Lung (tissue), 12 donors: Measurements from ENCODE around the gene TMC1. TPM values are rescaled to one million over a fixed set of nuclear protein-coding genes. Genes with fewer than 3 reads are reported as not detected.

ENCODE experiments used
- ATAC-seq: fragments of 200-7000 bp; cut with Tn5 transposase; one replicate; pipeline ENCODE4 v1.9.1; 2020; ENCODE audit warnings: moderate number of reproducible peaks; ENCODE audit not compliant: insufficient read depth, low FRiP score
- DNase-seq, 3 donors: peaks; one replicate each; pipeline ENCODE4 v3.0.0-alpha.2; 2013 to 2017
- H3K27ac ChIP-seq, 2 donors: one replicate each; pipeline ENCODE4 v1.5.1; 2013; ENCODE audit warnings: mild to moderate bottlenecking in 2 of 2, moderate library complexity in 2 of 2, control low read depth in 1 of 2, inconsistent platforms in 1 of 2, low read depth in 1 of 2, low read length in 1 of 2
- H3K27me3 ChIP-seq, 3 donors: one replicate each; pipeline ENCODE4 v1.5.1; 2013; ENCODE audit warnings: low read length in 2 of 3; ENCODE audit not compliant: control insufficient read depth in 3 of 3, insufficient read depth in 3 of 3
- H3K36me3 ChIP-seq, 4 donors: one replicate each; pipeline ENCODE4 v1.5.1; 2013; ENCODE audit warnings: low read length in 4 of 4, mild to moderate bottlenecking in 1 of 4, moderate library complexity in 1 of 4; ENCODE audit not compliant: control insufficient read depth in 4 of 4, insufficient read depth in 4 of 4
- H3K4me1 ChIP-seq, 5 donors: one replicate each; pipeline ENCODE4 v1.5.1; 2013; ENCODE audit warnings: low read length in 5 of 5, mild to moderate bottlenecking in 2 of 5, moderate library complexity in 1 of 5; ENCODE audit not compliant: control insufficient read depth in 5 of 5, insufficient read depth in 5 of 5
- H3K4me3 ChIP-seq: one replicate; pipeline ENCODE4 v1.5.1; 2013; ENCODE audit warnings: mild to moderate bottlenecking, control low read depth, moderate library complexity
- H3K9ac ChIP-seq, 2 donors: one replicate each; pipeline ENCODE4 v1.5.1; 2013; ENCODE audit warnings: low read length in 2 of 2, control low read depth in 1 of 2; ENCODE audit not compliant: insufficient read depth in 1 of 2
- H3K9me3 ChIP-seq, 4 donors: one replicate each; pipeline ENCODE4 v1.5.1; 2013; ENCODE audit warnings: low read length in 3 of 4, mild to moderate bottlenecking in 1 of 4, moderate library complexity in 1 of 4; ENCODE audit not compliant: control insufficient read depth in 4 of 4, insufficient read depth in 3 of 4
- WGBS, 2 donors: extraction: QIAGEN DNeasy Blood & Tissue Kit; methylation state at CpG; one replicate each; pipeline ENCODE4 v1.1.7; 2013; 5-methylcytosine and 5-hydroxymethylcytosine counted together
- polyA plus RNA-seq, 2 donors: library from polyadenylated mRNA; stranded (reverse); fragments of 200-250 nt; gene quantifications; one replicate each; pipeline ENCODE4 v1.2.1, GENCODE V29; 2013
- total RNA-seq, 2 donors: library from RNA; depleted of rRNA in 1 of 2; stranded (reverse); fragments of >200 nt in 1 of 2; gene quantifications; one replicate each; pipeline ENCODE4 v1.2.1, GENCODE V29; 2014 to 2021
- TF ChIP-seq, protein P1 (sequence below): IDR thresholded peaks from 2 replicates; pipeline ENCODE4 v1.5.1; 2012; ENCODE audit warnings: mild to moderate bottlenecking; ENCODE audit errors: control extremely low read depth, extremely low read depth
- donor health status: control.
- donor health status: control.
- donor health status: Bipolar disorder and iron deficiency.
- donor health status: healthy.
- donor health status: DM: yes; HTN: yes; CAD: no.

Gene TMC1
- total and polyA plus RNA-seq, 4 donors = 0.10 to 0.82 (median 0.21) TPM; not detected in 1

- 54 to 65% methylated on average over 5 of the region's 5 CpGs for WGBS, 2 donors
- no peak for DNase-seq
- no peaks in the 10 kb centered on the region for H3K4me1 ChIP-seq
- no peak overlapping the region for H3K27ac ChIP-seq
- H3K9ac ChIP-seq = no peak overlapping the region
- ATAC-seq = no peak
- TF ChIP-seq, protein P1, sequence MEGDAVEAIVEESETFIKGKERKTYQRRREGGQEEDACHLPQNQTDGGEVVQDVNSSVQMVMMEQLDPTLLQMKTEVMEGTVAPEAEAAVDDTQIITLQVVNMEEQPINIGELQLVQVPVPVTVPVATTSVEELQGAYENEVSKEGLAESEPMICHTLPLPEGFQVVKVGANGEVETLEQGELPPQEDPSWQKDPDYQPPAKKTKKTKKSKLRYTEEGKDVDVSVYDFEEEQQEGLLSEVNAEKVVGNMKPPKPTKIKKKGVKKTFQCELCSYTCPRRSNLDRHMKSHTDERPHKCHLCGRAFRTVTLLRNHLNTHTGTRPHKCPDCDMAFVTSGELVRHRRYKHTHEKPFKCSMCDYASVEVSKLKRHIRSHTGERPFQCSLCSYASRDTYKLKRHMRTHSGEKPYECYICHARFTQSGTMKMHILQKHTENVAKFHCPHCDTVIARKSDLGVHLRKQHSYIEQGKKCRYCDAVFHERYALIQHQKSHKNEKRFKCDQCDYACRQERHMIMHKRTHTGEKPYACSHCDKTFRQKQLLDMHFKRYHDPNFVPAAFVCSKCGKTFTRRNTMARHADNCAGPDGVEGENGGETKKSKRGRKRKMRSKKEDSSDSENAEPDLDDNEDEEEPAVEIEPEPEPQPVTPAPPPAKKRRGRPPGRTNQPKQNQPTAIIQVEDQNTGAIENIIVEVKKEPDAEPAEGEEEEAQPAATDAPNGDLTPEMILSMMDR = no peak
- H3K27me3 ChIP-seq = no peaks in the 10 kb centered on the region
- no peaks in the 10 kb centered on the region for H3K36me3 ChIP-seq
- no peak overlapping the region for H3K4me3 ChIP-seq
- H3K9me3 ChIP-seq = no peaks in the 10 kb centered on the region
These were observed 127.1 kb downstream of the TMC1 start for GRCh38 chr9:72648324-72649126.

GRCh38 chr9:72649127-72649442 is 127.7 kb downstream of the TMC1 start:
- Histone ChIP-seq H3K36me3 (no peaks in the 10 kb centered on the region), H3K4me1 (no peaks in the 10 kb centered on the region), H3K27ac (no peak overlapping the region), H3K4me3 (no peak overlapping the region), H3K27me3 (no peaks in the 10 kb centered on the region), H3K9me3 (no peaks in the 10 kb centered on the region), H3K9ac (no peak overlapping the region)
- 20 to 25% methylated on average over 1 of the region's 1 CpG for WGBS, 2 donors
- TF ChIP-seq, protein P1 = no peak
- ATAC-seq (no peak), DNase-seq (no peak)

- WGBS, 2 donors = 83 to 89% methylated on average over 2 of the region's 2 CpGs
- no peak for ATAC-seq
These were observed 128.8 kb downstream of the TMC1 start for GRCh38 chr9:72650206-72650605.

More at GRCh38 chr9:72650206-72650605, 128.8 kb downstream of the TMC1 start:
- H3K36me3 ChIP-seq = no peaks in the 10 kb centered on the region
- DNase-seq = no peak
- no peaks in the 10 kb centered on the region for H3K27me3 ChIP-seq
- H3K4me1 ChIP-seq = no peaks in the 10 kb centered on the region
- no peaks in the 10 kb centered on the region for H3K9me3 ChIP-seq
- H3K27ac ChIP-seq = no peak overlapping the region
- TF ChIP-seq, protein P1 = no peak
- H3K9ac ChIP-seq = no peak overlapping the region
- H3K4me3 ChIP-seq = no peak overlapping the region
